Ovary (tissue), 9 donors: Measurements from ENCODE around the gene TNIK. TPM values are rescaled to one million over a fixed set of nuclear protein-coding genes. Genes with fewer than 3 reads are reported as not detected.

Experiments
- DNase-seq, 5 donors: peaks; one replicate each; pipeline ENCODE4 v3.0.0-alpha.2; 2019 to 2020
- H3K27ac ChIP-seq, 2 donors: fragments of 200-600 bp; one replicate each; pipeline versions ENCODE4 v1.5.1 to v1.8.0; 2019 to 2022
- H3K27me3 ChIP-seq: fragments of 200-600 bp; one replicate; pipeline ENCODE4 v1.8.0; 2022
- H3K36me3 ChIP-seq: fragments of 200-600 bp; sonication (generic); one replicate; pipeline ENCODE4 v1.5.1; 2019
- H3K4me1 ChIP-seq: one replicate; pipeline ENCODE4 v1.8.1; 2013; ENCODE audit warnings: mild to moderate bottlenecking, moderate library complexity; ENCODE audit not compliant: insufficient read depth
- H3K4me3 ChIP-seq: fragments of 200-600 bp; sonication (generic); one replicate; pipeline ENCODE4 v1.5.1; 2017
- H3K9me3 ChIP-seq, 2 donors: fragments of 200-600 bp in 1 of 2; sonication (generic) in 1 of 2; one replicate each; pipeline versions ENCODE4 v1.5.1 to v1.8.1; 2013 to 2019; ENCODE audit warnings: mild to moderate bottlenecking in 1 of 2, moderate library complexity in 1 of 2
- EP300 ChIP-seq: sonication (generic); formaldehyde crosslinking; IDR thresholded peaks from one replicate; pipeline ENCODE4 v1.6.1; 2017; ENCODE audit warnings: antibody characterized with exemption
- POLR2A ChIP-seq: fragments of 450-650 bp; IDR thresholded peaks from one replicate; pipeline ENCODE4 v1.6.1; 2017; ENCODE audit warnings: antibody characterized with exemption, mild to moderate bottlenecking, moderate library complexity
- WGBS, 3 donors: extraction: QIAGEN DNeasy Blood & Tissue Kit in 1 of 3; methylation state at CpG; one replicate each; pipeline versions ENCODE4 v1.1.5 to v1.1.7; 2013 to 2017; 5-methylcytosine and 5-hydroxymethylcytosine counted together
- intact Hi-C, 4 donors: fragments of 100-400 bp; cut with DNase I; formaldehyde crosslinking; loops; one replicate each; pipeline versions ENCODE4 v1.11.0 to v1.15.1; 2022 to 2023
- polyA plus RNA-seq, 2 donors: library from polyadenylated mRNA; stranded (reverse); fragments of 200-250 nt in 1 of 2; fragments of 350-450 nt in 1 of 2; fragmentation: Illumina TruSeq in 1 of 2; extraction: RNeasy Lipid Tissue Mini Kit (QIAGEN cat#74804) in 1 of 2; gene quantifications; one replicate each; pipeline ENCODE4 v1.2.3, GENCODE V29; 2013 to 2014
- total RNA-seq, 7 donors: library from RNA; depleted of rRNA in 2 of 7; stranded (reverse); fragments of >200 nt in 2 of 7; fragmentation: NEBNext Ultra II Directional in 3 of 7; extraction: Animal tissue kit (Norgen Biotek cat#: 25700) in 3 of 7; gene quantifications; one replicate each; pipeline versions ENCODE4 v1.1.0 to v1.2.4, GENCODE V29; 2016 to 2023
- TF ChIP-seq, protein P1 (sequence below), 3 donors: fragments of 450-650 bp in 2 of 3; fragments of 200-600 bp in 1 of 3; IDR thresholded peaks; one replicate each; pipeline versions ENCODE4 v1.5.1 to v1.8.0; 2016 to 2022; ENCODE audit warnings: antibody characterized with exemption in 3 of 3, mild to moderate bottlenecking in 1 of 3
- donor health status: DM: no; HTN: no; CAD: no; lungs with moderate emphysema.
- donor health status: DM: no; HTN: no; CAD: no.
- donor health status: Bipolar disorder and iron deficiency.
- donor health status: DM: yes; HTN: yes; CAD: no.
- donor health status: DM: no; HTN: no; CAD: no.
- donor health status: DM: yes; HTN: yes; CAD: no.

The TNIK gene
- total and polyA plus RNA-seq, 9 donors: 1.1 to 9.5 (median 4.5) TPM

DNA sequence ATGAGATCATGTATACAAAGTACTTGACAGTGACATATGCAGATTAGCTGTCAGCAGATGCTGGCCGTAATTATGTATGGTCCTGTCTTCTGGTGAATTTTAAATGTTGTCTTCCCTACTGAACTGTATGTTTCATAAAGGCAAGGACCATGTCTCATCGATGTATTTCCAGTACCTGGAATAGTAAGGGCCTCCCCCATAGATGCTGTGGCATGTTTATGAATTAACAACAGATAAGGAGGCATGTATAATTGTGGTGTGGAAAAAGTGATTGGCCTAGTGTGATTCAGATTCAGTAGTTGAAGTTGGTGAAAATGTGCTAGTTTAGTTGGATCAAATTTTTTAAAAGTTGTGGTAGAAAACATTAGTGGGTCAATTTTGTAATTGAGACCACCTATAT, 231.0 kb downstream of the TNIK start:
- 80 to 84% (median 82%) methylated on average over 2 of the region's 2 CpGs for WGBS, 3 donors
- H3K9me3 ChIP-seq: no peaks in the 10 kb centered on the region
- H3K4me1 ChIP-seq: no peaks in the 10 kb centered on the region
- intact Hi-C loops: no loop called here
- no peak for DNase-seq
- TF ChIP-seq EP300: no peak
- H3K27ac ChIP-seq: no peak overlapping the region
- no peak overlapping the region for H3K4me3 ChIP-seq
- no peaks in the 10 kb centered on the region for H3K27me3 ChIP-seq
- no peaks in the 10 kb centered on the region for H3K36me3 ChIP-seq

DNA sequence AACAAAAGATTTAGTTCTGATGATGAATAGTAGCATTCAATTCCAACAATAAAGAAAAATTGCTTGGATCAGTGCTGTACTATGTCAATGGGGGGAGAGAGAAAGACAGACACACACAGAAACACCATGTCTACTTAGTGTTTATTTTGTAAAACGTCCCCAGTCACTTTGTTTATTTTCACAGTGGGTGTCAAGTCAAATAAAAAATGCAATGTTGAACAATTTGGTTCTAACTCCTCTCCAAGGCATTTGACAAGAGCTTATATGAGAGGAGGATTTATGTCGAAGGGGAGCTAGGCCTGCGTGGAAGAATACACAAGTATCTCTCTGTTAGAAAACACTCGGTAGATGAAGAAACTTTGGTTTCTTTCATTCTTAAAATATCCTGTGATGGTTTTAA, 232.0 kb downstream of the TNIK start:
- no peak overlapping the region for H3K27ac ChIP-seq
- no peaks in the 10 kb centered on the region for H3K9me3 ChIP-seq
- H3K36me3 ChIP-seq: no peaks in the 10 kb centered on the region
- H3K4me1 ChIP-seq: no peaks in the 10 kb centered on the region
- H3K27me3 ChIP-seq: no peaks in the 10 kb centered on the region
- TF ChIP-seq EP300 (no peak), POLR2A (no peak)
- TF ChIP-seq, protein P1, sequence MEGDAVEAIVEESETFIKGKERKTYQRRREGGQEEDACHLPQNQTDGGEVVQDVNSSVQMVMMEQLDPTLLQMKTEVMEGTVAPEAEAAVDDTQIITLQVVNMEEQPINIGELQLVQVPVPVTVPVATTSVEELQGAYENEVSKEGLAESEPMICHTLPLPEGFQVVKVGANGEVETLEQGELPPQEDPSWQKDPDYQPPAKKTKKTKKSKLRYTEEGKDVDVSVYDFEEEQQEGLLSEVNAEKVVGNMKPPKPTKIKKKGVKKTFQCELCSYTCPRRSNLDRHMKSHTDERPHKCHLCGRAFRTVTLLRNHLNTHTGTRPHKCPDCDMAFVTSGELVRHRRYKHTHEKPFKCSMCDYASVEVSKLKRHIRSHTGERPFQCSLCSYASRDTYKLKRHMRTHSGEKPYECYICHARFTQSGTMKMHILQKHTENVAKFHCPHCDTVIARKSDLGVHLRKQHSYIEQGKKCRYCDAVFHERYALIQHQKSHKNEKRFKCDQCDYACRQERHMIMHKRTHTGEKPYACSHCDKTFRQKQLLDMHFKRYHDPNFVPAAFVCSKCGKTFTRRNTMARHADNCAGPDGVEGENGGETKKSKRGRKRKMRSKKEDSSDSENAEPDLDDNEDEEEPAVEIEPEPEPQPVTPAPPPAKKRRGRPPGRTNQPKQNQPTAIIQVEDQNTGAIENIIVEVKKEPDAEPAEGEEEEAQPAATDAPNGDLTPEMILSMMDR (IDR thresholded peaks at IDR 0.05): no peak
- no peak for DNase-seq
- 61 to 72% (median 66%) methylated on average over 4 of the region's 4 CpGs for WGBS, 3 donors
- intact Hi-C loops: no loop called here
- no peak overlapping the region for H3K4me3 ChIP-seq

DNA sequence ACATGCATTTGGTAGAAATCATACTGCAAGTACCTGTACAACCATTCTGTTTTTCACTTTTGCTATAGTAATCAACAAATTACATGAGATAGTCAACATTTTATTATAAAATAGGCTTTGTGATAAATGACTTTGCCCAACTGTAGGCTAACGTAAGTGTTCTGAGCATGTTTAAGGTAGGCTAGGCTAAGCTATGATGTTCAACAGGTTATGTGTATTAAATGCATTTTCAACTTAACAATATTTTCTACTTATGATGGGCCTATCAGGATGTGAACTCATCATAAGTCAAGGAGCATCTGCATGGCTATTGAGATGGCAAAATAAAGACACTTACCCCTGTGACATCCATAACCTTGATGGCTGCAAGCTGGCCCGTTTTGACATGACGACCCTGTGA, 232.4 kb downstream of the TNIK start:
- TF ChIP-seq POLR2A: no peak
- TF ChIP-seq, protein P1 (IDR thresholded peaks at IDR 0.05): no peak
- no peak for TF ChIP-seq EP300
- no peak for DNase-seq
- H3K4me1 ChIP-seq: no peaks in the 10 kb centered on the region
- H3K27ac ChIP-seq: no peak overlapping the region
- H3K36me3 ChIP-seq: no peaks in the 10 kb centered on the region
- no peak overlapping the region for H3K4me3 ChIP-seq
- H3K27me3 ChIP-seq: no peaks in the 10 kb centered on the region
- no peaks in the 10 kb centered on the region for H3K9me3 ChIP-seq
- intact Hi-C loops: no loop called here
- 78 to 81% (median 80%) methylated on average over 3 of the region's 3 CpGs for WGBS, 3 donors

DNA sequence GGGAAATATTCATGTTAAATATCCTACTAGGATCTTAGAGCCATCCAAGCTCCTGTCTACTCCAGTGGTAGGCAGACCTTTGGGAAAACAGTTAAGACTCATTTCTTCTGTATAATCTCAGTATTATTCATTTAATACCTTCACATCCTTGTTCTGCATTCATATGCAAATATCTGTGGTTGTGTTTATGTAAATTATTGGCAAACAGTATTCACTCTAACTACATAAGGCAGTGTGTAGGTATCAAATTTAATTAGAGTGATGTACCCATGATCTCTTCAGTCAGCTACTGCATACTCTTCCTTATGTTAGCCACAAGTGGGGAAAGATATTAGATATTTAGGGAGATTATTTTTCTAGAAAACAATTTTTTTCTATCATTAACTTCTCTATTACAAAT, 232.8 kb downstream of the TNIK start:
- no peak overlapping the region for H3K4me3 ChIP-seq
- DNase-seq: no peak
- intact Hi-C loops: no loop called here
- TF ChIP-seq, protein P1 (IDR thresholded peaks at IDR 0.05): no peak
- no peak for TF ChIP-seq POLR2A
- TF ChIP-seq EP300: no peak
- no peaks in the 10 kb centered on the region for H3K4me1 ChIP-seq
- H3K27me3 ChIP-seq: no peaks in the 10 kb centered on the region
- H3K36me3 ChIP-seq: no peaks in the 10 kb centered on the region
- H3K27ac ChIP-seq: no peak overlapping the region
- no peaks in the 10 kb centered on the region for H3K9me3 ChIP-seq

DNA sequence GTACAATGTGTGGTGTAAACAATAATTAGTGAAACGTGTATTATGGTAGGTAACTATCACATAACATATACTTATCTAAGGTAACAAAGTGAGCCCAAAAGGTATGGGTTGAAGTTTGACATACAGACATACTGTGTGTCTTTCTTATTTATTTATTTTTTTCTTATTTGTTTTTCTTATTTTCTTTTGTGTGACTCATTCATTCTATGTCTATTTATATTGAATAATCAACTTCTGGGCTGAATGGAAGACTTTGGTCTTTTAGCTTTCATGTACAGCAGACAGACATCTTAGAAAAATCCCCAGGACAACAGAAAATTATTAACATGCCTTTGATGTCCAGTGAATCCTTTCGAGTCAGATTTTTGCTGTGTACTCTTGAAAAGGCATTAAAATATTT, 233.4 kb downstream of the TNIK start:
- Histone ChIP-seq H3K9me3 (no peaks in the 10 kb centered on the region), H3K27ac (no peak overlapping the region), H3K27me3 (no peaks in the 10 kb centered on the region), H3K4me1 (no peaks in the 10 kb centered on the region), H3K36me3 (no peaks in the 10 kb centered on the region), H3K4me3 (no peak overlapping the region)
- 67 to 92% (median 90%) methylated on average over 2 of the region's 2 CpGs for WGBS, 3 donors
- TF ChIP-seq, protein P1 (IDR thresholded peaks at IDR 0.05): no peak
- TF ChIP-seq EP300: no peak
- no peak for TF ChIP-seq POLR2A
- intact Hi-C loops: no loop called here
- no peak for DNase-seq
